Stimulated activated CD8-positive, alpha-beta memory T cell treated with anti-CD3 and anti-CD28 coated beads, Interleukin-4, amount 100 ng/mL, for 4 hours (primary cell): Measurements from ENCODE around the gene NCOA4.
"Not testable (repeated sequence)": the region's sequence is repeated elsewhere in the genome, so short reads cannot be mapped to it uniquely, and the experiment has no call there.

Experiments used
- DNase-seq, 2 donors: peaks; one replicate each; pipeline ENCODE4 v3.0.0-alpha.2; 2020; ENCODE audit warnings: low read depth in 2 of 2, low spot score in 1 of 2

Gene NCOA4

DNA sequence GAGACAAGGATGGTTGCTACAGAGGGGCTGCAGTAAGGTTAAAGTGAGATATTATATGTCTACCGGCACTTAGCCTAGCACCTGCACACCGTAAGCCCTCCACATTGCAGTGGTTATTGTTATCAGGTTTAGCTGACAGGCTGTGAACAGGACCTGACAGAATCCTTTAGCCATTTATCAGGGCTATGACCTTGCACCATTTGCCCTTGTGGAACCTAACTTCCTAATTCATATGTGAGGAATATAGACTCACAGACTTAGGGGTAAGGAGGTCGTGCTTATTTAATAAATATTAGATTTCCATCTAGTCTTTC, 10.1 kb downstream of the NCOA4 start:
- no peak for DNase-seq

GRCh38 chr10:46019569-46020343, 10.7 kb downstream of the NCOA4 start:
- DNase-seq: no peak

DNA sequence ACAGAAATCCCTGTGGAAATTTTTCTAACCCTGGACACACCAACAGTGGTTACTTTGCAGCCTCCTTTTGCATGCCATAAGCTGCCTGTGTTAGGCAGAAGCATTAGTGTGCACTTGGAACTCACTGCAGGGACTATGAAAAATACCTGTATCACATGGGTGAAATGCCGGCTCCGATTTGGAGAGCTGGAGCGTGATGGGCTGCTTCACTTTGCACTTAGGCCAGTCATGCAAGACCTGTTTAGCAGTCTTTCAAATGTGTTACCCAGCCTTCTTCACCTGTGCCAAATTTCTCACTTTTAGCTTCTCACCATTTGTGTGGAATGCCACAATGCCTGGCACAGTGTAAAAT, 11.3 kb downstream of the NCOA4 start:
- no peak for DNase-seq

GRCh38 chr10:46018453-46019176, 11.8 kb downstream of the NCOA4 start:
- DNase-seq: no peak

GRCh38 chr10:46017733-46018132, 12.7 kb downstream of the NCOA4 start:
- DNase-seq: no peak

- DNase-seq: no peak
Measured at GRCh38 chr10:46016811-46017210, 13.6 kb downstream of the NCOA4 start.

DNA sequence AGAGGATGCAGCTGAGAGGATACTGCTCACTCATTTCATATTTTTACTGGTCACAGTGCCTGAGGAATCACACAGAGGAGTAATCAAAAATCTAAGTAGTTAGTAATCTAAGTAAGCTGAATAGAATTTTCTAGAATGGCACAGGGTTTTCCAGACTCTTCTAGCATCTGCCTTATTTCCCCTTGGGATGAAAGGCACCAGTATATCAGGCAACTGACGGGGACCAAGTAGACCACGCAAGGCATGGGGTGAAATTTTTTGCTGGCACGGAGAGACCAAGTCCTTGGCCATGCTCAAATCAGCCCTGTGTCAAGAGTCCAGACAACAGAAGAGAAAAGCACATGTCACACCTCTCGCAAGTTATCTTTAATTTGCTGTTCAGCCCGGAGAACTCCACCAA, 14.2 kb downstream of the NCOA4 start:
- no peak for DNase-seq

DNA sequence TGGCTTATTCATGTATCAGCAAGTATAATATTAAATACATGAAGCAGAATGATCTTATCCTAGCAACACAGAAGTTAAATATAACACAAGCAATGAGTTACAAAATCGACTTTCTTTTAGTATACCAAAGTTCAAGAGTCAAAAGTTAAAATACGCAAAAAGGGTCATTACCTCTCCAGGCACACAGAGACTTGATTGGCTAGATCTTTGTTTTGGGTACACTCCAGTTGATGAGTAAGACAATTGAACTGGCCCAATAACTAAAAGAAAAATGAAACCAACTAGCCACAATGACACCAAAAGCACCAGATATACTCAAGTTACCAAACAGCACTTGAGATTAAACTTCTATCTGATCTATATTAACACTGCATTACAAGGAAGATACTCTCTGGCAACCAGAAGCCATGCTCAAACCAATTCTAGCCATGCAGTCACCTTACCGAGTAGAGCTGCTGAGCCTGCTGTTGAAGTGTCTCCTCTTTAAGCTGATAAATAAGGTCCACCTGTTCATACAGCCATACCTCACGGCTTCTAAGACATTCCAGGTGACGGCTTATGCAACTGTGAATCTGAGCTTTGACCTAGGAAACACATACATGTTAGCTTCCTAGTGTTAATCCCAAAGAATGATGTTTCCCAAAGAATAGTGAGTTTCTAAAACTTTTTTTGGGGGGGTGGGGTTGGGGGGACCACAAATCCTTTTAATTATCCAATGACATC, 15.6 kb downstream of the NCOA4 start:
- no peak for DNase-seq

- no peak for DNase-seq
Measured at GRCh38 chr10:46014206-46014605, 16.2 kb downstream of the NCOA4 start.

- no peak for DNase-seq
Measured at GRCh38 chr10:46012746-46013145, 17.7 kb downstream of the NCOA4 start.

- DNase-seq: no peak
Measured at GRCh38 chr10:46006219-46006618, 24.2 kb downstream of the NCOA4 start.

DNA sequence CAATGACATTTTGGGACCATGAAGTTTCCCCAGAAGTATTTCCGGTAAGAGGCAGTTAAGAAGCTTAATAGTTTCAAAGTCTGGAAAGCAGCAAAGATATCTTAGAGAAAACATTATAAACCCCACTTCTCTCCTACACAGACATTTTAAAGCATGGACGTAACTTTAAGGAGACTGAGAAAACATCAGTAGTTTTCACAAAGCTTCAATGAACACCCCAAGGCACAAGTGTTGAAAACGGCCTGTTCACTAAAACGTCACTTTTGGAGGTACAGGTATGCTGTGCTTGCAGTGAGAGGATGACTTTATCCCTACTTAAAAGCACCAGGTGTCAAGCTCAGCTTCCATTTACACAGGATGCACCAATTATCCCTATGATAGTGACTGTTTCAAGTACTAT, 25.0 kb downstream of the NCOA4 start:
- DNase-seq: no peak

GRCh38 chr10:46004963-46005362, 25.5 kb downstream of the NCOA4 start:
- no peak for DNase-seq

- DNase-seq: no peak
Measured at GRCh38 chr10:46002916-46003693, 27.3 kb downstream of the NCOA4 start.

DNA sequence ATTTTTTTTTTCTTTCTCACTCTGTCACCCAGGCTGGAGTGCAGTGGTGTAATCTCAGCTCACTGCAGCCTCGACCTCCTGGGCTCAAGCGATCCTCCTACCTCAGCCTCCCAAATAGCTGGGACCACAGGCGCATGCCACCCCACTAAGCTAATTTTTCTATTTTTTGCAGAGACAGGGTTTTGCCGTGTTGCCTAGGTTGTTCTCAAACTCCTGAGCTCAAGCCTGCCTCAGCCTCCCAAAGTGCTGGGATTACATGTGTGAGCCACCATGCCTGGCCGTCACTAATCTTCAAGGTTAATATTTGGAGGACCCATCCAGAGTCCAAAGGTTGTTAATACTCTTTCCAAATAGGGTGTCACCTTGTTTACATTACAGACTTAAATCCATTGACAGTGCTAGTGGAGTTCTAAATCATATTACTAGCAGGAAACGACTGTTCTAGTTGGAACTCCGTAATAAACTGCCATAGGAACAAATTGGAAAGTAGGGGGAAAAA, 28.2 kb downstream of the NCOA4 start:
- not testable (repeated sequence) for DNase-seq

- DNase-seq: no peak
Measured at GRCh38 chr10:46001187-46001756, 29.2 kb downstream of the NCOA4 start.

DNA sequence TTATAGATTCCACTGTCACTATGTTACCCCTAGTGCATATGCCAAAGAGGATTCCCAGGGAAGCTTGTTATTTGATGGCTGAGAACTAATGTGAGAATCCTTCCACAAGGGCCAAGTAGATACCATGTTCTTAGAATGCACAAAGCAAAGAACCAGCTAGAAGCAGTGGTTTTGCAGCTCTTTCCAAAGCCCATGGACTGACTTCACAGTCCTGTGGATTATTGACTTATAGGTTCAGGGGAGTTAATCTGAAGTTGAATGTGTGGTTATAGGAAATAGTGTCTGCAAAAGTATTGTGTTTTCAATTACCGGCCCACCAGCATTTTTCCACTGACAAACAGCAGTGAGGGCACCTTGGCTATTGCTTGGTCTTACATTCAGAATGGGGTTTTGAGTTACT, 29.9 kb downstream of the NCOA4 start:
- DNase-seq: no peak

- not testable (repeated sequence) for DNase-seq
Measured at GRCh38 chr10:45999955-46000354, 30.5 kb downstream of the NCOA4 start.

DNA sequence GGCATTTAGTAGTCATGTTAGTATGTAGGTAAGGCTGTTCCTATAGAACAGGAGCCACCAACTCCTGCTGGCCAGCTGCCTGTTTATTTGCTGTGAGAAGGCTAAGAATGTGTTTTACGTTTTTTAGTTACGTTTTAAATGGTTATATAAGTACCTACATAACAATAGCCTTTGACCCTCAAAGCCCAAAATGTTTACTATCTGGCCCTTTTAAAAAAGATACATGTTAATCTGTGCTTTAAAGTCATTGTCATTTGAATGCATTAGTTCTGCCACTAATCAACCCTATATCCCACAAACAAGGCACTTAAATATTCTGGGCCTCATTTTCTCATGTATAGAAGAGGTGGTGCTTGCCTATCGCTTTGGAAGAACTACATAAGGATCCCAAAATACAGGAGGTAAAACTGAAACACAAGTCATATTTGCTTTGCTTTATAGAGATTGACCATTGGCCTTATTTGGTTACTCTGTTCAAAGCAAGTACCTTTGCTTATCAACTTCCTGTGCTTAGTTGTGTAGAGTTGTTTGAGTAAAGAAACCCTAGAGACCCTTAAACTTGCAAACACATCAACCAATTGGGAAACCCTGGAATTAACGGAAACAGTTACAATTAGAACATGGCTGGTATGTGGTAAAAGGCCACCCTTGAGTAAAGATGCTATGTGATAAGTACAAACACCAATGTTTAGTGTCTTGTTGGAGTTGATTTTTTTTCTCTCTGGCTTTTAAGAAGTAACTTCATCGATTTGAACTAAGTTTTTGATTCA, 32.2 kb downstream of the NCOA4 start:
- no peak for DNase-seq

DNA sequence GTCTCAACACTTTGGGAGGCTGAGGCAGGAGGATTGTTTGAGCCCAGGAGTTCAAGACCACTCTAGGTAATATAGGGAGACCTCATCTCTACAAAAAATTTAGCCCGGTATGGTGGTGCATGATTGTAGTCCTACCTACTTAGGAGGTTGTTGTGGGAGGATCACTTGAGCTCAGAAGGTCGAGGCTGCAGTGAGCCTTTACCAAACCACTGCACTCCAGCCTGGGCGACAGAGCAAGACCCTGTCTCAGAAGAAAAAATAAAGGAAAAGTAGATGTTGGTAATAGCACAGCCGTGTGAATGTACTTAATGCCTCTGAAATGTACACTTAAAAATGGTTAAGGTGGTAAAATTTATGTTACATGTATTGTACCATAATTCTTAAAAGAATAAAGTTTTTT, 32.9 kb downstream of the NCOA4 start:
- DNase-seq: no peak
